Posterior cingulate gyrus (tissue), 11 donors: ENCODE data around the gene ZNF722.
"Not testable (repeated sequence)": the region's sequence is repeated elsewhere in the genome, so short reads cannot be mapped to it uniquely, and the experiment has no call there.

Experiments
- DNase-seq, 10 donors: peaks; one replicate each; pipeline versions ENCODE4 v3.0.0 to v3.0.0-alpha.2; 2020 to 2021; ENCODE audit warnings: mixed read lengths in 3 of 10
- intact Hi-C: fragments of 100-400 bp; cut with DNase I; formaldehyde crosslinking; loops from one replicate; pipeline ENCODE4 v1.15.1; 2023

Gene ZNF722

GRCh38 chr7:63998549-63998948, at the start of gene ZNF722:
TSS of gene ZNF722 (plus strand) at chr7:63998849. CDS start at chr7:63998962, 113 bp downstream.
- intact Hi-C loops, result no loop called here

GRCh38 chr7:63953181-63953580, 45.5 kb upstream of the ZNF722 start:
- intact Hi-C loops, result no loop called here
- DNase-seq, result no peak

More at GRCh38 chr7:63998549-63998948, at the start of gene ZNF722:
- DNase-seq, result no peak

- DNase-seq, result no peak
- intact Hi-C loops, result no loop called here
Observed at GRCh38 chr7:63968629-63969028, 30.0 kb upstream of the ZNF722 start.

GRCh38 chr7:64015496-64015895, 16.8 kb downstream of the ZNF722 start:
- intact Hi-C loops, result not testable (repeated sequence)

GRCh38 chr7:64035388-64035787, 36.7 kb downstream of the ZNF722 start:
- intact Hi-C loops, result no loop called here
- DNase-seq, result no peak

More at GRCh38 chr7:64015496-64015895, 16.8 kb downstream of the ZNF722 start:
- not testable (repeated sequence) for DNase-seq

- intact Hi-C loops, result no loop called here
- DNase-seq, result peak in 1 of 10 donors; percentile 80
Observed at GRCh38 chr7:64037095-64037494, 38.4 kb downstream of the ZNF722 start.

- peak; percentile 35 to 97 (median 74) for DNase-seq
- intact Hi-C loops, result no loop called here
Observed at GRCh38 chr7:64045301-64046040, 46.8 kb downstream of the ZNF722 start, which contains the start of gene ZNF727. TSS of gene ZNF727 (plus strand) at chr7:64045434. CDS start at chr7:64045622, 188 bp downstream.

GRCh38 chr7:64046041-64046389, 47.4 kb downstream of the ZNF722 start:
- DNase-seq, result peak in 1 of 10 donors; percentile 83
- intact Hi-C loops, result no loop called here
